ENCODE data around the gene ATG5. TPM values are rescaled to one million over a fixed set of nuclear protein-coding genes. Genes with fewer than 3 reads are reported as not detected.

The ATG5 gene
- total and polyA plus RNA-seq, 2 donors from 2014 or later = 26.5 to 31.6 TPM

DNA sequence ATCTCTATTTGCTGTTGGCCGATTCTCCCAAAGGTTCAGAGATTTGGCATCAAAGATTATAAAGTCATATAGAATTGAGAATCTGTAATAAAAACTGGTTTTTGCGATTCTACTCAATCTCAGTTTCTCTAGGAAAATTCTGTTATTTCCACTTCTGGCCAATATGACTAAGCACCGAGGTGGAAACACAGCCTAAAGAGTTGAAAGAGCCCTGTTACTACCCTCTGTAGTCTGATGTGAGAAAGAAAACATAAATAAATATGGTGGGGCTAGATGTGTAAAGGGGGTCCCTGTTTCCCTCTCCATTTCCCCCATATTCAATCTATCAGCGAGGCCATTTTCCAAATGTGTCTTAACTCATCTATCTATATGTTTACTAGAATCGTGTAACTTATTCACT, 156.0 kb downstream of the ATG5 start:
- no peaks in the 10 kb centered on the region for H3K4me1 ChIP-seq (ENCODE audit: control insufficient read depth in 2 of 3, insufficient read depth in 2 of 3, low read depth in 1 of 3, low read length in 3 of 3)
- H3K27me3 ChIP-seq (ENCODE audit: control insufficient read depth, insufficient read depth, low read length) = no peaks in the 10 kb centered on the region
- no peaks in the 10 kb centered on the region for H3K36me3 ChIP-seq (ENCODE audit: control insufficient read depth in 2 of 3, insufficient read depth in 3 of 3, low read length in 3 of 3)
- FAIRE-seq = no peak
- DNase-seq = no peak
- no peak overlapping the region for H3K4me3 ChIP-seq (ENCODE audit: low read length in 3 of 3)
- H3K27ac ChIP-seq (ENCODE audit: low read depth in 2 of 2, low read length in 2 of 2) = no peak overlapping the region
- intact Hi-C loops (cut with DNase I) = no loop called here
- H3K9me3 ChIP-seq (ENCODE audit: control insufficient read depth in 2 of 3, insufficient read depth in 1 of 3, low read length in 3 of 3) = no peaks in the 10 kb centered on the region
- no peak overlapping the region for H3K9ac ChIP-seq (ENCODE audit: low read length in 3 of 3)
- TF ChIP-seq, protein P1, sequence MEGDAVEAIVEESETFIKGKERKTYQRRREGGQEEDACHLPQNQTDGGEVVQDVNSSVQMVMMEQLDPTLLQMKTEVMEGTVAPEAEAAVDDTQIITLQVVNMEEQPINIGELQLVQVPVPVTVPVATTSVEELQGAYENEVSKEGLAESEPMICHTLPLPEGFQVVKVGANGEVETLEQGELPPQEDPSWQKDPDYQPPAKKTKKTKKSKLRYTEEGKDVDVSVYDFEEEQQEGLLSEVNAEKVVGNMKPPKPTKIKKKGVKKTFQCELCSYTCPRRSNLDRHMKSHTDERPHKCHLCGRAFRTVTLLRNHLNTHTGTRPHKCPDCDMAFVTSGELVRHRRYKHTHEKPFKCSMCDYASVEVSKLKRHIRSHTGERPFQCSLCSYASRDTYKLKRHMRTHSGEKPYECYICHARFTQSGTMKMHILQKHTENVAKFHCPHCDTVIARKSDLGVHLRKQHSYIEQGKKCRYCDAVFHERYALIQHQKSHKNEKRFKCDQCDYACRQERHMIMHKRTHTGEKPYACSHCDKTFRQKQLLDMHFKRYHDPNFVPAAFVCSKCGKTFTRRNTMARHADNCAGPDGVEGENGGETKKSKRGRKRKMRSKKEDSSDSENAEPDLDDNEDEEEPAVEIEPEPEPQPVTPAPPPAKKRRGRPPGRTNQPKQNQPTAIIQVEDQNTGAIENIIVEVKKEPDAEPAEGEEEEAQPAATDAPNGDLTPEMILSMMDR (IDR thresholded peaks at IDR 0.05; ENCODE audit: borderline replicate concordance, extremely low read depth, insufficient read depth) = no peak

- Histone ChIP-seq H3K27me3 (ENCODE audit: control insufficient read depth, insufficient read depth, low read length) (no peaks in the 10 kb centered on the region), H3K4me1 (ENCODE audit: control insufficient read depth in 2 of 3, insufficient read depth in 2 of 3, low read depth in 1 of 3, low read length in 3 of 3) (no peaks in the 10 kb centered on the region), H3K27ac (ENCODE audit: low read depth in 2 of 2, low read length in 2 of 2) (no peak overlapping the region), H3K9me3 (ENCODE audit: control insufficient read depth in 2 of 3, insufficient read depth in 1 of 3, low read length in 3 of 3) (no peaks in the 10 kb centered on the region), H3K36me3 (ENCODE audit: control insufficient read depth in 2 of 3, insufficient read depth in 3 of 3, low read length in 3 of 3) (no peaks in the 10 kb centered on the region), H3K9ac (ENCODE audit: low read length in 3 of 3) (no peak overlapping the region), H3K4me3 (ENCODE audit: low read length in 3 of 3) (no peak overlapping the region)
- TF ChIP-seq, protein P1 (IDR thresholded peaks at IDR 0.05; ENCODE audit: borderline replicate concordance, extremely low read depth, insufficient read depth) = no peak
- FAIRE-seq (no peak), DNase-seq (no peak)
- intact Hi-C loops (cut with DNase I) = no loop called here
Observed at GRCh38 chr6:106168097-106168888, 157.3 kb downstream of the ATG5 start.

- H3K9me3 ChIP-seq (ENCODE audit: control insufficient read depth in 2 of 3, insufficient read depth in 1 of 3, low read length in 3 of 3) = no peaks in the 10 kb centered on the region
- DNase-seq (no peak), FAIRE-seq (no peak)
- TF ChIP-seq, protein P1 (IDR thresholded peaks at IDR 0.05; ENCODE audit: borderline replicate concordance, extremely low read depth, insufficient read depth) = no peak
- no peaks in the 10 kb centered on the region for H3K27me3 ChIP-seq (ENCODE audit: control insufficient read depth, insufficient read depth, low read length)
- no peak overlapping the region for H3K9ac ChIP-seq (ENCODE audit: low read length in 3 of 3)
- H3K36me3 ChIP-seq (ENCODE audit: control insufficient read depth in 2 of 3, insufficient read depth in 3 of 3, low read length in 3 of 3) = no peaks in the 10 kb centered on the region
- intact Hi-C loops (cut with DNase I) = no loop called here
- H3K4me3 ChIP-seq (ENCODE audit: low read length in 3 of 3) = no peak overlapping the region
- no peak overlapping the region for H3K27ac ChIP-seq (ENCODE audit: low read depth in 2 of 2, low read length in 2 of 2)
- no peaks in the 10 kb centered on the region for H3K4me1 ChIP-seq (ENCODE audit: control insufficient read depth in 2 of 3, insufficient read depth in 2 of 3, low read depth in 1 of 3, low read length in 3 of 3)
Observed at GRCh38 chr6:106167096-106167814, 158.3 kb downstream of the ATG5 start.

Measured in kidney (tissue), 14 donors.